ENCODE measurements around the gene RIN1. TPM values are rescaled to one million over a fixed set of nuclear protein-coding genes. Genes with fewer than 3 reads are reported as not detected.

Gene RIN1
- polyA plus RNA-seq, 1 of the 3 experiments (the other 2 are of a cell fraction): 16.9 TPM

DNA sequence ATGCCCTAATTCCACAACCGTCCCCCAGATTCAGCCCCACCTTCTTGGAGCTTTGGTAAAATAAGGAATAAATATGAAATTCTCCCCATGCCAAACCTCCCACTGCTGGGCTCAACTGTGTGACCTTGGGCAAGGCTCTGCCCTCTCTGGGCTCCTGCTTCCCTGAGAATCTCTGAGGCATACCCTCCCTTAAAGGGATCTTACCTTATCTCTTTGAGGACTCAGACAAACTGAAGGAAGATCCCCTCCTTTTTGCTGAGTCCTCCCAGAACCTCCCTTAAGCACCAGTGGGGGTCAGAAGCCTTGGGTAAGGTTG, 22.1 kb downstream of the RIN1 start:
- no peaks in the 10 kb centered on the region for H3K79me2 ChIP-seq (ENCODE audit: insufficient read depth)
- H3K36me3 ChIP-seq (replicated peaks in 1 of 2; ENCODE audit: control insufficient read depth in 1 of 2, insufficient read depth in 2 of 2, low read length in 1 of 2): no peaks in the 10 kb centered on the region
- CTCF ChIA-PET: interaction anchor here (0.7 to 12.4 kb wide), 13 partner anchors 8 to 201 kb away, joined by 3 to 280 read pairs (median 46); partner anchors contain the start of genes B4GAT1, BRMS1, CNIH2 and MRPL11
- H3K27me3 ChIP-seq (ENCODE audit: insufficient read depth): no peaks in the 10 kb centered on the region
- H3K4me1 ChIP-seq (ENCODE audit: control insufficient read depth in 1 of 2, insufficient read depth in 2 of 2, low read depth in 1 of 2, low read length in 1 of 2): peaks cover 31 to 69% of the 10 kb centered on the region in 2 experiments
- no peaks in the 10 kb centered on the region for H3K9me2 ChIP-seq
- no peak overlapping the region for H2AFZ ChIP-seq (ENCODE audit: low read depth)
- H4K20me1 ChIP-seq (ENCODE audit: insufficient read depth): no peaks in the 10 kb centered on the region
- no peaks in the 10 kb centered on the region for H3K9me3 ChIP-seq
- TF ChIP-seq TEAD4 (IDR thresholded peaks at IDR 0.05; ENCODE audit: borderline replicate concordance, insufficient read depth) (no peak), PBX3 (IDR thresholded peaks at IDR 0.05) (no peak), TCF12 (IDR thresholded peaks at IDR 0.05) (no peak), SIN3A (IDR thresholded peaks at IDR 0.05; ENCODE audit: borderline replicate concordance, low read depth, low read length) (no peak), TAF1 (IDR thresholded peaks at IDR 0.05; ENCODE audit: borderline replicate concordance, low read depth, low read length) (no peak), EZH2phosphoT487 (IDR thresholded peaks at IDR 0.05; ENCODE audit: borderline replicate concordance, low read depth) (no peak), RFX5 (IDR thresholded peaks at IDR 0.05; ENCODE audit: low read length) (no peak), GATA2 (CRISPR knock-in tag; IDR thresholded peaks at IDR 0.05) (no peak), MEF2A (IDR thresholded peaks at IDR 0.05; ENCODE audit: borderline replicate concordance, low read depth) (no peak), NFIC (IDR thresholded peaks at IDR 0.05; ENCODE audit: borderline replicate concordance) (no peak), IRF3 (IDR thresholded peaks at IDR 0.05; ENCODE audit: low read depth, low read length) (no peak), MXI1 (IDR thresholded peaks at IDR 0.05; ENCODE audit: low read depth, low read length) (no peak), POLR2AphosphoS5 (IDR thresholded peaks at IDR 0.05; ENCODE audit: low read depth, low read length) (no peak), ZBTB33 (IDR thresholded peaks at IDR 0.05; ENCODE audit: borderline replicate concordance, low read depth) (no peak), GABPA (IDR thresholded peaks at IDR 0.05; ENCODE audit: low read depth) (no peak), FOSL2 (IDR thresholded peaks at IDR 0.05; ENCODE audit: borderline replicate concordance, low read depth) (no peak)
- TF ChIP-seq, protein P1, sequence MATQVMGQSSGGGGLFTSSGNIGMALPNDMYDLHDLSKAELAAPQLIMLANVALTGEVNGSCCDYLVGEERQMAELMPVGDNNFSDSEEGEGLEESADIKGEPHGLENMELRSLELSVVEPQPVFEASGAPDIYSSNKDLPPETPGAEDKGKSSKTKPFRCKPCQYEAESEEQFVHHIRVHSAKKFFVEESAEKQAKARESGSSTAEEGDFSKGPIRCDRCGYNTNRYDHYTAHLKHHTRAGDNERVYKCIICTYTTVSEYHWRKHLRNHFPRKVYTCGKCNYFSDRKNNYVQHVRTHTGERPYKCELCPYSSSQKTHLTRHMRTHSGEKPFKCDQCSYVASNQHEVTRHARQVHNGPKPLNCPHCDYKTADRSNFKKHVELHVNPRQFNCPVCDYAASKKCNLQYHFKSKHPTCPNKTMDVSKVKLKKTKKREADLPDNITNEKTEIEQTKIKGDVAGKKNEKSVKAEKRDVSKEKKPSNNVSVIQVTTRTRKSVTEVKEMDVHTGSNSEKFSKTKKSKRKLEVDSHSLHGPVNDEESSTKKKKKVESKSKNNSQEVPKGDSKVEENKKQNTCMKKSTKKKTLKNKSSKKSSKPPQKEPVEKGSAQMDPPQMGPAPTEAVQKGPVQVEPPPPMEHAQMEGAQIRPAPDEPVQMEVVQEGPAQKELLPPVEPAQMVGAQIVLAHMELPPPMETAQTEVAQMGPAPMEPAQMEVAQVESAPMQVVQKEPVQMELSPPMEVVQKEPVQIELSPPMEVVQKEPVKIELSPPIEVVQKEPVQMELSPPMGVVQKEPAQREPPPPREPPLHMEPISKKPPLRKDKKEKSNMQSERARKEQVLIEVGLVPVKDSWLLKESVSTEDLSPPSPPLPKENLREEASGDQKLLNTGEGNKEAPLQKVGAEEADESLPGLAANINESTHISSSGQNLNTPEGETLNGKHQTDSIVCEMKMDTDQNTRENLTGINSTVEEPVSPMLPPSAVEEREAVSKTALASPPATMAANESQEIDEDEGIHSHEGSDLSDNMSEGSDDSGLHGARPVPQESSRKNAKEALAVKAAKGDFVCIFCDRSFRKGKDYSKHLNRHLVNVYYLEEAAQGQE (IDR thresholded peaks at IDR 0.05; ENCODE audit: low read depth, low read length): no peak
- peak overlapping the region; percentile 80; the same call in 1 of the 2 replicates for H3K4me2 ChIP-seq
- no peak overlapping the region; the same call in 1 of the 2 replicates for H3K9ac ChIP-seq
- whole genome bisulfite sequencing (ENCODE audit: low lambda C conversion rate): 80% methylated on average over 1 of the region's 1 CpG
- H3K4me3 ChIP-seq (ENCODE audit: low read depth in 2 of 2, low read length in 1 of 2): no peak overlapping the region
- POLR2A ChIA-PET: interaction anchor here (0.6 to 3.1 kb wide), 3 partner anchors 21 to 1002 kb away, joined by 3 to 33 read pairs (median 19); partner anchors contain the start of genes RIN1, TMEM151A and YIF1A
- no peak for DNase-seq
- H3K27ac ChIP-seq (ENCODE audit: low read depth in 2 of 2, low read length in 1 of 2): peak overlapping the region; percentile 94 to 100; a peak in 3 of 4 replicates
- peaks cover 15% of the 10 kb centered on the region for H3F3A ChIP-seq (replicated peaks; ENCODE audit: insufficient read depth)

Measured in SK-N-SH (cell line).